Measurements from ENCODE around the gene BANF2.
A peak's percentile ranks its signal among the peaks of the same experiment; 100 is the strongest.

The BANF2 gene

DNA sequence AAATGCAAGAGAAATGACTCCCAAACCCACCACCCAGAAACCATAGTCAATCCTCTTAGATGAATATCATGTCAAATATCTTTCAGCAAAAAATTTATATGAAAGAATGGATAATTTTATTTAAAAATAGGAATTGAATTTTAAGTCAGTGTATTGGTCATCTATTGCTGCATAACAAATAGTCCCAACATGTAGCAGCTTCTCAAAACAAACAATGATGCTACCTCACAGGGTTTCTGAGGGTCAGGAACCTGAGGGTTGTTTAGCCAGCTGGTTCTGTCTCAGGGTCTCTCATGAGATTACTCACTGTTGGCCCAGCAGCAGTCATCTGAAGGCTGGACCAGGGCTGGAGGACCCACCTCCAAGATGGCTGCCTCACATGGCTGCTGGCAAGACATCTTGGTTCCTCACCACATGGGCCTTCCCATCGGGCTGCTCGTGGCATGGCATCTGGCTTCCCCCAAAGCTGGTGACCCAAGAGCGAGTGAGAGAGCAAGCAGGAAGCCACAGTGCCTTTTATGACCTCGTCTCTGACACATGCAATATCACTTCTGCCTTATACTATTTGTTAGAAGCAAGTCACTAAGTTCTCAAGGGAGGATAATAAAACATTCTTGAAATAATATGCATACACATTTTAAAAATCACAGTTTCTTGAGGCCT lies 36.3 kb downstream of the BANF2 start:
- DNase-seq, result no peak

DNA sequence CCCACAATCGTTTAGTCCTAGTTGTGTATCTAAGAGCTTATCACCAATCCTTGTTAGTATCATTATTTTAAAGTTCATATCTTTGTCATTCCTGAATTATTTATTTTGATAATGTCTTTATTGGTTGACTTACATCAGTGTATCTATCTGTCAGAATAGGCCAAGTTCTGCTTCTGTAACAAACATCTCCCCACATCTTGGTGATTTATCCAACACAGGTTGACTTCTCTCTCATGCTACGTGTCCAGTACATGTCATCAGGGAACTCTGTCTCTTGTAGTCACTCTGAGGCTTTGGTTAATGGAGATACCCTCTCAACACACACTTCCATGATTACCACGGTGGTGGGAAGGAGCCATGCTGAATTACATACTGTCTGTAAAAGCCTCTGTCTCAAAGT lies 38.4 kb downstream of the BANF2 start:
- no peak for DNase-seq

DNA sequence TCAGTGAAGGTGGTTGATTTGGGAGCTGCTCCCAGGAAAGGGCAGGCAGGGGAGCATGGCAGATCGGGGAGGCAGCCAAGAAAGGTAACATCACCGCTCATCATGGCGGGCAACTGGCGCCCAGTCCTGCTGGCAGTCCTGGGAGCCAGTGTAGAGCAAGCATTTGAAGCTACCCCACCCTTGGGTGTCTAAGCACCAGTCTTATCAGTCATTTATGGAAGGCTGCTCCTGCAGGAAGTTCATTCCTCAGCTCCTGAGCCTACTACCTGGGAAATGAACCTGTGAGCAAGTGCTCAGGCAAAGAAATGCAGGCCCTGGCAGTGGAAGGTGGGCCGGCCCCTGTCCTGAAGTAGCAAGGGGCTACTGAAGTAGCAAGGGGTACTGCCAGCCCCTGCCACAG lies 41.5 kb downstream of the BANF2 start:
- no peak for DNase-seq

DNA sequence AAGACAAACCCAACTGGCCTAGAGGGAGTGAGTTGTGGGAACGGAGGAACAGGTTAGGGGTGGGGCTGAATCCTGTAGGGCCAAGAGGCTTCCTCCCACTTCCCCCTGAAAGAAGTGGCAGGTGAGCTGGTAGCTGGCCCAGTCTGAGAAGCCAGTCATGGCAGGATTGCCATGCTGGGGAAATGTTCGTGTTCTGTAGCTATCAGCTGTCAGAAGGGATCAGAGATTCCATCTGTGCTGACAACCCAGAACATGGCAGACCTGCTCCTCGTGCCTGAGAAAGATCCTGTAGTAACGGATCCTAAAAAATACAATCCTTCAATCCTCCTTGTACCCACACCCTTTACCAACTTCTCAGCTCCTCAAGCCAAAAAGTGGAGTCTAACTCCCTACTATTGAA lies 43.0 kb downstream of the BANF2 start:
- DNase-seq, result no peak

DNA sequence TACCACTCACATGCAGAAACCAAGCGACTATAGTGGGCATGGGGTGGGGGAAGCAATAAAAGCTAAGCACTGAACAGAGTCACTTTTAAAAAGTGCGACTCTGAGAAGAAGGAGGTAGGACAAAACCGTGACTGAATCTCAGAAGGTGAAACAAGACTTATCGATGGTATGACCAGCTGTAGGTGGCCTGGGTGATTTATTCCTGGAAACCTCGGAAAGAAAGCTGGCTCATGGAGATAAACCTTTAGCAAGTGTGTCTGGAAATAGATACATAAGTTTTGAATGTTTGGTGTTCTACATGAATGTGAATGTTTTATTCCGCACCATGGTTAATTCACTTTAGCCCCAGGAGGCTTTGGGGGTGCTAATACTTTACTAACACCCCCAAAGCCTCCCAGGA lies 43.9 kb downstream of the BANF2 start:
- DNase-seq, result no peak

DNA sequence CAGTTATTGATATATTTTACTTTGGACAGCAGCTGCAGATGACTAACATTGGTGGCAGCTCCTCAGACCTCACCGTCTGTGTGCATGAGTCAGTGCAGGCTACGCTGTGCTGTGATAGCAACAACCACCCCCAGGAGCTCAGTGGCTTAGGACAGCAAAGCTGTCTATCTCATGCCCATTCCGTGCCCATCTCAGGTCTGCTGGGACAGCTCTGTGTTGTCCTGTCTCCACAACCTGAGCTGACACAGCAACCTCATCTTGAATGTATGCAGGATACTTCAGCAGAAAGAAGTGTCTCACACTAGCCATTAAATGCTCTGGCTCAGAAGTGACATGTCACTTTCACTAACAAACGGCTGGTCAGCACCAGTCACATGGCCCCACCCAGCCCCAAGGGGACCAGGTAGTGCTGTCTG lies 47.7 kb downstream of the BANF2 start:
- no peak for DNase-seq

DNA sequence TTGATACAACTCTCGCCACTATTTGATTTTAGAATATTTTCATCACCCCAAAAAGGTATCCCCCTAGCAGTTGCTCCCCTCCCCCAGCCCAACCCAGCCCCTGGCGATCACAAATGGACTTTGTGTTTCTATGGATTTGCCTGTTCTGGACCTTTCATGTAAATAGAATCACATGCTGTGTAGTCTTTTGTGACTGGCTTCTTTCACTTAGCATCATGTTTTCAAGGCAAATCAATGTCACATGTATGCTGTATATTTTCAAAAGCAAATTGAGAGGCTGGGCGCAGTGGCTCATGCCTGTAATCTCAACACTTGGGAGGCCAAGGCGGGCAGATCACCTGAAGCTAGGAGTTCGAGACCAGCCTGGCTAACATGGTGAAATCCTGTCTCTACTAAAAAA lies 48.5 kb downstream of the BANF2 start:
- DNase-seq, result no peak

DNA sequence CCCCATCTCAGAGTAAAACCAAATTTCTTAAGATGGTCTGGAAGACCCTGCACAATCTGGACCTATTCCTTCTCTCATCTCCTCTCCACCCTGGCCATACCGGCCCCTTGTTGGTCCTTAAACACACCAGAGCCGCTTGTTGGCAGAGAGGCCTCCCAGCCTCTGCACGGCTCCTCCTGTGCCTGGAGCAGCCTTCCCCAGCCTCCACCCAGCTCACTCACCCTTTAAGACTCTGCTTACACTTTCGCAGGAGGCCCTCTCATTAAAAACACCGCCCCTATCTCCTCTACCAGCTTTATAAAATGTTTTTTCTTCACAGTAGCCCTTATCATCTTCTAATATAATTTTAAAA lies 49.8 kb downstream of the BANF2 start:
- DNase-seq, result no peak

DNA sequence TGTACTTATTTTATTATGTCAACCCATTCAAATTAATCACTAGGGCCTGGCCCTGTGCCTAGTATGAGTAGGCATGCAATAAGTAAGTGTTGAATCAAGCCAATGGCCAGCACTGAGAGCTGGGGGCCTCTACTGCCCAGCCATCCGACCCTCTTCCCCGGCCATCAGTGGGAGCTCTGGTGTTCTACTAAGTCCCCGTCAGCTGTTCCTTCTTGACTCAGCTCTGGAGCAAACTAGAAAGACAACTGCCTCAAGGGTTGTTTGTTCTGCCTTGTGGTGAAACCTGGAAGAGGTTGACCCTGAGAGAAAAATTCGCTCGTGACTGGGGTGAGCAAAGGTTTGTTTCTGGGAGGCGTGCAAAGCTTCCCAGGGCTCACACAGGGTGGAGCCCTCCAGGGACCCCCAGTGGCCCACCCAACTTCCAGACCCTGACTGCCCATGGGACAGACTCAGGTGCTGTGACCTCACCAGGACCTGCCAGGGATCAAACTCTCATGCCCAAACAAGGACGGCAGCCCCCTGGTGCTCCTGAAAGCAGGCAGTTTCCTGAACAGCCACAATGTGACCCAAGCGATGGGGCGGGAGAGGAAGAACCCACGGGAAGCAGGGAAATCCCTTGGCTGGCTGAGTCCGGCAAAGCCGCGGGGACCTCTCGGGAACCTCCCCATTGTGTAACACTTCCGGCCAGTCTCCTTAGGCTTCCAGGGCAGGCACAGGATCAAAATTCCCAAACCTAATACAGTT lies 50.4 kb downstream of the BANF2 start:
- DNase-seq, result no peak

DNA sequence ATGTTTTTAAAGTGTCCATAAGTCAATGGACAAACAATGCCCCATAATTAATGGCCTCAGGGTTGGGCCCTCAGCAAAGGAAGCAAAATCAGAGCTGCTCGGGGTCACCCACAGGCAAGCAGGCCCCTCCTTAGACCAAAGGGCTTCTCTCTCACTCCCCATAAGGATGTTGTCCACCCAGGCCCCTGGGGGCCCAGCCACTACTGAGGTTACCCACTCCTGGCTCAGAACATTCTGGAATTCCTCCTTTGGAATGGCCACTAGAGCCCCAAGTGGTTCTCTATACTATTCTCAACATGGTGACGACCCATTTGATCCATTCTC lies 50.9 kb downstream of the BANF2 start:
- no peak for DNase-seq

DNA sequence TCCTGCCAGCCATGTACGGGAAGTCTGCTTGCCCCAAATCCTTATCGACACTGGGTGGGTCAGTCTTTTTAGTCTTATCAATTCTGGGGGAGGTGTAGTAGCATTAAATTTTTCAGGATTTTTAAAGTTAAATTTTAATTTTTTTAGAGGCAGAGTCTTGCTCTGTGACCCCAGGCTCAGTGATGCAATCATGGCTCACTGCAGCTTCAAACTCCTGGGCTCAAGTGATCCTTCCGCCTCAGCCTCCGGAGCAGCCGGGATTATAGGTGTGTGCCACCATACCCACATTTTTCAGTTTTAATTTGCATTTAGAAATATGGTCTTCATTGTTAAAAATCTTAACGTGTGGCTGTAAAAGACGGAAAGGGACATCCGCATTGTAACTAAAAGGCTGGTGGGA lies 51.9 kb downstream of the BANF2 start:
- no peak for DNase-seq

DNA sequence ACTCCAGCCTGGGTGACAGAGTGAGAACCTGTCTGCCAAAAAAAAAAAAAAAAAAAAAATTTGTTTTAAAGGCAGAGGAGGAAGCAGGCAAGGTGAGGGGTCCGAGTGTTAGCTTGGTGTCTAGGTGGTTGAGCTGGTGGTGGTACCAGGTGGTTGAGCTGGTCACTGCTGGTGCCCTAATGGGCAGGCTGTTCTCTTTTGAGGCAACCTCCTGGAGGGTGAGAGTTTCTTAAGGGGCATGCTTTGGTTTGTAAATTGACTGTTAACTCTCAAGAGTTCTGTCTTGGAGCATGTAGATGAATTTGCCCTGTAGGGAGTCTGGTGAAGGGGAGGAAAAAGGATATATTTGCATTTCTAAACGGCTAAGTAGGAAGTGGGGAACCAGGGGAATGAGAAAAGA lies 52.7 kb downstream of the BANF2 start:
- DNase-seq, result no peak

DNA sequence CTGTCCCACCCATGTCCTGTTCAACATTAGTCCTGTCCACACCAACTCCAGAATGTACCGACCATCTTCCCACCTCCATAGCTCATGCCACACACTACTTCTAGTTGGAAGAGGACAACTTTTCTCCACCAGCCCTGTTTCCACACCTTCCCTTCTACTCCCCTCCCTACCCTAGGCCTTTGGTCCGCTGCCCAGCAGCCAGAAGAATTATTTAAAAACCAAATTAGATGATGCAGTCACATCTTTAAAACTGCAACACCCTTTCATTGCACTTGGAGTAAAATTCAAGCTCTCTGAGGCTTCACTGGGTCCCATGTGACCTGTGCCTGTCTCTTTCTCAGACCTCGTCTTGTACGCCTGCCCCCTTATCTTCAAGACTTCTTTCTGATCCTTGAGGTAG lies 53.8 kb downstream of the BANF2 start:
- no peak for DNase-seq

DNA sequence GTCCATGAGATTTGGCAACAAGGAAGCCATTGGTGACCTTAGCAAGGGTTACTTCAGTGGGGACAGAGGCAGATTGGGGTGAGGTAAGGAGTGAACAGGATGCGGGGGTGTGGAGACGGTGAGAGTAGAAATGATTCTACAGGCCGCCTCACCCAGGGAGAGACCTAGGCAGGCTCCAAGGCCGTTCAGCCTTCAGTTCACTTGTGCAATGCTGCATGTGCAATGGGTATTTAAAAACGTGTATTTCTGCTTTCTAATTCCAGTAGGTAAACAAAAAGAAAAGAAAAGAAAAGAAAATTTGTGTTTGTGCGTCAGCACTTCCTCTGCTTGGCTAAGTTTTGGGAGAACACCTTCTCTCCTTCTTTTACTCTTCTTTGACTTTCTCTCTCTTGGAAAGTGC lies 56.8 kb downstream of the BANF2 start:
- DNase-seq, result no peak

DNA sequence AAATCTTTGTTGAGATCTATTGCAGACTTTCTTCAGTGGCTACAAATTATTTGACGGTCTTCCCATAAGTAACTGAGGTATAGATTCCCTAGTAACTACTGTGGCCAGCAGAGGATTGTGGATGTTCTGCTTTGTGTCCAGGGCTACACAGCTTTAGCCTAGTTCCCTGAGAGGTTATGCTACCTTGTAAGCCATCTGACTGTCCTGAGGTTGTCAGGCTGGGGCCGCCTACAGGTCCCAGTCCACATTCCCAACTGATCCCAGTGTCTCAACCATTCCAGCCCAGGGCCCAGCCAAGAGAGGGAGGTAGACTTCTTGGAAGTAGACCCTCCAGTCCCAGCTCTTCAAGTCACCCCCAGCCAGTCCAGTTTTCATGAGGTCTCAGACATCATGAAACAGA lies 57.7 kb downstream of the BANF2 start:
- DNase-seq, result no peak

DNA sequence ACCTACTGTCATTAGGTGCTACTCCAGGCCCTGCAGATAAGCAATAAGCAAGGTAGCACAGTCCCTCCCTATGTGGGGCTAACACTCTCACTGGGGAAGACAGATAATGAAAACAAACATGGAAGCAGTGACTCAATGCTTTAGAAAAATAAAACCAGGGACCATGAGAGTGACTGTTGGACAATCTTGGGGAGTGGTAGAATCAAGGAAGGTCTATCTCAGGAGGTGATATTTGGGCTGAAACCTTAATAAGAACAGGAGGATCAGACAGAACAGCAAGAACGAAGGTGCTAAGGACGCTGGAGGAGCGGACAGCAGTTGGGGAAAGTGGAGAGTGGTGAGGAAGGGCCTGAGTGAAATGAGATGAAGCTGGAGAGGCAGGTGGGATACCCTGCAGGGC lies 58.2 kb downstream of the BANF2 start:
- no peak for DNase-seq

DNA sequence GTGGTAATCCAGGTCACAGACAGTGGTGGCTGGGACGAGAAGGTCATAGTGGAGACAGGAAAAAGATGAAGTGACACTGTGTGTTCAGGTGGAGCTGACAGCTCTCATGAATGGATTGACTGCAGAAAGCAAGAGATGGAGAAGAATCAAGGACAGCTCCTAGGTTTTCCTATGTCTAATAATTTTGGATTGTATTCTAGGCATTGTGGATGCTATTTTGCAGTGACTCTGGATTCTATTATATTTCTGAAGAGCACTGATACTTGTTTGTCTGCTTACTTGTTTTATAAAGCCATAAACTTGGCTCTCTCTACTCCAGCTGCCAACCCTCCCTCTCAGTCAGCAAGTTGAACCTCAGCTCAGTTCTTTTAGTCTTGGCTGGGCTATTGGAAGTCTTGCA lies 58.7 kb downstream of the BANF2 start:
- no peak for DNase-seq

DNA sequence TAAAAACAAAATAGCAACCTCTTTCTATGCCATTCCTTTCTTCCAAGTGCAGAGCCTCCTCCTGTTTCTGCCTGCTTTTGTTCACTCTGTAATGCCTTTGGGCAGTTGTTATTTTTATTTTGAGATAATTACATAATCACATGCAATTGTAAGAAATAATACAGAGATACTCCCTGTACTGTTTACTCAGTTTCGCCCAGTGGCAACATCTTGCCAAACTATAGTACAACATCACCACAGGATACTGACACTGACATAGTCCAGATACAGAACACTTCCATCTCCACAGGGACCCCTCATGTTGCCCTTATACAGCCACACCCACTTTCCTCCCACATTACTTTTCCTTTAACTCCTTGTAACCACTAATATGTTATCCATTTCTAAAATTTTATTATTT lies 59.7 kb downstream of the BANF2 start:
- peak in 2 of 3 experiments; percentile 68 to 94 for DNase-seq

DNA sequence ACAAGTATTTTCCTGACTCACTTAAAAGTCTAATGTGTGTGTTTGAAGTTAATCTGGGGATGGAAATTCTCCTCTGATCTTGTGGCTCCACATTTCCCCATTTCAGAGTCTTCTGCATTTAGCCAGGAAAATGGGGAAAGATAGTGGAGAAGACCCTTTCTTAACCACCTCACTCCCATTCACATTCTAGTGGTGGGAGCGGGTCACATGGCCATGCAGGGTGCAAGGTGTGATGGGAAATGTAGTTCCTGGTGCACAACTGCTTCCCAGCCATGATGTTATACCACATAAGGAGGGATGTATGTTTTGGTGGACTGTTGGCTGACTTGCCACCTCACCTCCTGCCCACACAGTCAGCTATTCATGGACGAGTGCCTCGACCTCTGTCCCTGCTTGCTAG lies 61.8 kb downstream of the BANF2 start:
- DNase-seq, result no peak

DNA sequence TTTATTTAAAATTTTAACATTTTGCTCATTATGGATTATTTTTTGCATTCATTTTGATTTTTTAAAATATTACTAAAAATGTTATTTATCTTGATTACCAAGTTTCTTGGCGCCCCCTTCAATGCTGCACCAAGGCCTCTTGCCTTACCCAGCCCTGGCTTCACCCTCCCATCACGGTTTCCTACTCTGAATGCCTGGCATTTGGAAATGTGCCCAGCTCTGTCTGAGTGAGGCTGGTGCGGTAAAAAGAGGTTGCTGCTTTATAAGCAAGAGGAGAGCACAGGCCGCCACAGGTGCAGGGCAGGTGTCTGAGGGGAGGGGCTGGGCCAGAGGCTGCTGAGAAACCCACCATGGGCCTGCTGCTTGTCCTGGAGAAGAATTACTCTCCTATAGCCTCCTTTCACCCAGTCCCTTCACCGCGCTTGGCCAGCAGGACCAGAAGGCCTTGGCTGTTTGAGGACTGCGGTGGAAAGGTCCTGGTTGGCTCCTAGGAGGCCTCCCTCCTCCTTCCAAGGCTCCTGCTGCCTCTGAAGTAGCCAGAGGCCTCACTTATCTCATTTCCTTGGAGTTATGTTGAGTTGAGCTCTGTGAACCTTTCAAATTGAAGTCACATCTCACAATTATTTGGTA lies 62.6 kb downstream of the BANF2 start:
- DNase-seq, result peak in 1 of 3 experiments; percentile 37

DNA sequence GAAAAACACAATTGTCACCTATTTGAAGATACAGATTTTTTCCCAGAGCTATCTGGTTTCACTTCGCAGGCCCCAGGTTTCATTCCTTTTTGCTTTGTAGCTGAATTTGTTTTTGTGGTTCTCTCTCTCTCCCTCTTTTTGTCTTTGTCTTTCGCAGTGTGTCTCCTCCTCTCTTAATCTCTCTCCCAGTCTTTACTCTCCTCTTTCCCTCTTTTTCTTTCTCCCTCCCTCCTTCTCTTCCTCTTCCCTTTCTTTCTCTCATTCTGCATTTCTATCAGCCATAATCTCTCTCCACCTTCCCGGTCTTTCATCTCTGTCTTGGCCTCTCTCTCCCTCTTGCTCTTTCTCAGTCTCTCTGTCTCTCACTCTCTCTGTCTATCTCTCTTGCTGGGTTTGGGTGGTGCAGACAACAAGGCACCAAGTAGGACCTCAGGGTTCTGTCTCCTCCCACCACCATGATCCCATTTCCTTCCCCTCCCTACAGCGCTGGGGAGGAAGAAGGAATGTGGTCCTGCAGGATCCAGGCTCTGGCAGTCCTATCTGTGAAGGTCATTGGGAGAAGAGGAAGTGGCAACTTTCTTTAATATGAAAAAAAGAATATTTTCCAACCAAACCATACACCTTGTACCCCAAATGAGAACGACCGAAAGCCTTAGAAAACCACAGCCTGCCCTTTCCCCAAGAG lies 63.2 kb downstream of the BANF2 start:
- DNase-seq, result no peak

DNA sequence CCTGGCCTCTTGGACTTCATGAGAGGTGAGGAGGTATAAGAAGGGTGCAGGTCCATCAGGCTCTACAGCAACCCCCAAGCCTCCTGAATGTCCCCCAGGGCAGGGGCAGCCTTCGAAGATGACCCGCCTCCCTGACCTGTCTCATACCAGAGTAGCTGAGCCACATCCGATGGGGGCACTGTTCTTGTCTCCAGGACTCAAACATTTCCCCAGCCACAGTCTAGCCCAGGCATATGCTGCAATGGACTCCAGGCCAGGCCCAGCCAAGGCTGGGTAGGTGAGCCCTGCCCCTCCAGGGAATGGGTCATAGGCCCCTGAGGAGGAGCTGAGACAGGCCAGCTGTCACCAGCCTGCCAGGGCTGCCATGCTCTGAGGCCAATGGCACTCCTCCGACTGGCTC lies 65.3 kb downstream of the BANF2 start:
- no peak for DNase-seq

DNA sequence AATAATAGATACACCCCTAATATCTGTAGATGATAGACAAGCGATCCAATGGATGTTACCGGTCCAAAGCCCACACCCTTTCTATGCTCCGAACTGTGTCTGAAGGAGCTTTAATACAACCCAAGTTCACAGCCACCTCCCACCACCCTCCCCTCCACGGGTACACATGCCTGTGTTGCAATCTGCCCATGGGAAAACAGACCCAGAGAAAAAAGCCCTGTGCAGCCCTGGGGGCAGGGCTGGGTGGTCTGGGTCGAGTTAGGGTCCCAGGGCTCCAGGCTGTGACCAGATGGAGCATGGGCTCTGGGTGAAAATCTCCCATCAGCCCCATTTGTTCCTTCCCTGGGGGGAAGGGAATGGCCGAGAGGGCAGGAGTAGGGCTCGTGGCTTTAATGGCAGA lies 65.8 kb downstream of the BANF2 start:
- no peak for DNase-seq

DNA sequence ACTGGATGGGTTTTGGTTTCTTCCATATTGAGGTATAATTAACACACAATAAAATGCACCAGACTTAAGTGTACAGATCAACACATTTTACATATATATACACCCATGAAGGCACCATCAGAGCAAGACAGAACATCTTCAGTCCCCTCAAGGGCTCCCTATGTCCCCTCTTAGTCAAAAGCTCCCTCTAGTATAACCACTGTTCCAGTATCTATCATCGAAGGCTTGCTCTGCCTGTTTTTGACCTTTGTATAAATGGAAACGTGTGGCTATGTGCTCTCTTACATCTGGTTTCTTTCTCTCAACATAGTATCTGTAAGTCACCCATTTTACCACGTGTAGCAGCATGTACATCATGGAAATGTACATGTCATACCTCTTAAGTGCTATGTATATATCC lies 66.5 kb downstream of the BANF2 start:
- DNase-seq, result no peak
